Spinal cord (tissue), 10 donors: Measurements from ENCODE around the gene CCDC27. TPM values are rescaled to one million over a fixed set of nuclear protein-coding genes. Genes with fewer than 3 reads are reported as not detected.

Experiments used
- DNase-seq, 6 donors: peaks; one replicate each; pipeline versions ENCODE4 v3.0.0 to v3.0.0-alpha.2; 2013 to 2015; ENCODE audit warnings: low spot score in 6 of 6, low read depth in 4 of 6
- H3K27ac ChIP-seq: one replicate; pipeline ENCODE4 v1.5.1; 2013; ENCODE audit warnings: low read depth, low read length, control low read depth
- H3K27me3 ChIP-seq: one replicate; pipeline ENCODE4 v1.6.1; 2013; ENCODE audit warnings: low read length; ENCODE audit not compliant: control insufficient read depth, insufficient read depth
- H3K36me3 ChIP-seq: one replicate; pipeline ENCODE4 v1.6.1; 2013; ENCODE audit warnings: low read length; ENCODE audit not compliant: control insufficient read depth, insufficient read depth
- H3K4me1 ChIP-seq: one replicate; pipeline ENCODE4 v1.6.1; 2013; ENCODE audit warnings: low read length; ENCODE audit not compliant: control insufficient read depth, insufficient read depth
- H3K4me3 ChIP-seq: one replicate; pipeline ENCODE4 v1.5.1; 2013; ENCODE audit warnings: low read depth, low read length, control low read depth
- H3K9me3 ChIP-seq: one replicate; pipeline ENCODE4 v1.6.1; 2013; ENCODE audit warnings: low read length; ENCODE audit not compliant: control insufficient read depth, insufficient read depth
- WGBS: methylation state at CpG from one replicate; pipeline ENCODE4 v1.1.5; 2013; ENCODE audit warnings: missing lambda C conversion rate; ENCODE audit not compliant: insufficient coverage; 5-methylcytosine and 5-hydroxymethylcytosine counted together
- polyA plus RNA-seq, 2 donors: library from polyadenylated mRNA; unstranded; fragments of 120-200 nt; gene quantifications; one replicate each; pipeline ENCODE4 v1.2.1, GENCODE V29; 2013; ENCODE audit not compliant: insufficient read length in 2 of 2
- total RNA-seq, 2 donors: library from RNA; depleted of rRNA in 1 of 2; stranded (reverse); fragments of 120-200 nt in 1 of 2; fragments of >200 nt in 1 of 2; gene quantifications; one replicate each; pipeline versions ENCODE4 v1.2.3 to v1.2.4, GENCODE V29; 2013 to 2014
- donor health status: healthy.

The CCDC27 gene
- total and polyA plus RNA-seq, 4 donors = 0.11 to 0.26 TPM; not detected in 2

DNA sequence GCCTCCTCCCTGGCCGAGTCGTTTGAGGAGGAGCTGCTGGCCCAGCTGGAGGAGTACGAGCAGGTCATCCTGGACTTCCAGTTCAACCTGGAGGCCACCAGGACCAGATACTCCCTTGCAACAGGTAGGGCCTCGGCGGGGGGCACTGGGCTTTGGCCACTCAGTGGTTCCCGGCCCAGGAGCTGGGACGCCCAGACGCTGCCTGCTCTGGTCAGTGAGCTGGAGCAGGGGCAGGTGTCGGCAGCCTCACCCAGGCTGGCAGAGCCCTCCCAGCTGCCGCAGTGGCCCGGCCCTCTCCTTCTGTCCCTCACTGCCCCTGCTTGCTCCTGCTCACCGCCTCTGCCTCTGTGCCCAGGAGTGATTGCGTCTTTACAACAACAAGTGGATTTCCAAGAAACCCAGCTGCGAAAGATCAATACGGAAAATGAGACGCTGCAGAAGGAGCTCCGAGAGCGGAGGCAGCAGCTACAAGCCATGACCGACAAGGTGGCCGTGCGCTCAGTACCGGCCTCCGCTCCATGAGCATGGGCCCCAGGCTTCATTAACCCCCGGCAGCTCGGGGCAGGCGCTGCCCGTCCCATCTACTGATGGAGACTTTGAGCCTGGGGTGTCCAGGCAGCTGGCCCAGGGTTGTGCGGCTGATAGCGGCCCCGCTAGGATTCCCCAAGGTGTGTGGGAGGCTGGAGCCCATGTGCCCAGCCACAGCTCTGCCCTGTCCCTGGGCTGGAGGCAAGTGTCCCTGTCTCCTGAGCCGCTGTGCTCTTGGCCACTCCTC, 11.3 kb downstream of the CCDC27 start:
- Histone ChIP-seq H3K4me3 (no peak overlapping the region), H3K9me3 (no peaks in the 10 kb centered on the region), H3K27me3 (no peaks in the 10 kb centered on the region), H3K27ac (no peak overlapping the region), H3K4me1 (no peaks in the 10 kb centered on the region), H3K36me3 (no peaks in the 10 kb centered on the region)
- no peak for DNase-seq
- 83% methylated on average over 31 of the region's 31 CpGs for WGBS

GRCh38 chr1:3767328-3767925, 15.2 kb downstream of the CCDC27 start:
- Histone ChIP-seq H3K9me3 (no peaks in the 10 kb centered on the region), H3K4me1 (peaks cover 16% of the 10 kb centered on the region), H3K36me3 (no peaks in the 10 kb centered on the region), H3K4me3 (no peak overlapping the region), H3K27me3 (no peaks in the 10 kb centered on the region), H3K27ac (no peak overlapping the region)
- DNase-seq = no peak
- WGBS = 86% methylated on average over 13 of the region's 17 CpGs

DNA sequence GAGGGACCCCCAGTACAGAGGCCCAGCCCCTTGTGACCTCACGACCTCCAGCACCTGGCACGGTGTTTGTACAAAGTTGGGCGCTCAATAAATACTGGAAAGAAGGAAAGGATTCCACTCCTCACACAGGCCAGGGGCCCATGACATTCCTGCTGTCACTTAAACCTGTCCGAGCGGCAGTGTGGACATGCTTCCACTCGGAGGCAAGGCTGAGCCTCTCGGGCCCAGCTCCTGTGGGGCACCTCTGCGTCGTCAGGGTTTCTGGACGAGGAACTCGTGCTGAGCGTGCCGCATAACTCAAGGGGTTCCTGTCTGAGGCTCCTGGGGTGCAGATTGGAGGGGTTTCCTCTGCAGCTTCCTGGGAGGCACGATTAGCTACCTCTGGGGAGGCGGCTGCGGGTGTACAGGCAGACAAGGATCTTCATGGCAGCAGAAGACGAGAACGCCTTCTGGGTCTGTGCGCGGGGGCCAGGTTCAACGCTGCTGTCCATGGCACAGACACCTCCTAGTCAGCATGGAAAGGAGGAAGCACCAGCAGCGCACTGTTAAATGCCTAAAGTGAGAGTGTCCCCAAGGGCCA, 16.7 kb downstream of the CCDC27 start:
- peaks cover 4% of the 10 kb centered on the region for H3K36me3 ChIP-seq
- H3K4me3 ChIP-seq = no peak overlapping the region
- WGBS = 90% methylated on average over 22 of the region's 22 CpGs
- no peaks in the 10 kb centered on the region for H3K27me3 ChIP-seq
- no peaks in the 10 kb centered on the region for H3K9me3 ChIP-seq
- DNase-seq = no peak
- no peak overlapping the region for H3K27ac ChIP-seq
- H3K4me1 ChIP-seq = peaks cover 28% of the 10 kb centered on the region

DNA sequence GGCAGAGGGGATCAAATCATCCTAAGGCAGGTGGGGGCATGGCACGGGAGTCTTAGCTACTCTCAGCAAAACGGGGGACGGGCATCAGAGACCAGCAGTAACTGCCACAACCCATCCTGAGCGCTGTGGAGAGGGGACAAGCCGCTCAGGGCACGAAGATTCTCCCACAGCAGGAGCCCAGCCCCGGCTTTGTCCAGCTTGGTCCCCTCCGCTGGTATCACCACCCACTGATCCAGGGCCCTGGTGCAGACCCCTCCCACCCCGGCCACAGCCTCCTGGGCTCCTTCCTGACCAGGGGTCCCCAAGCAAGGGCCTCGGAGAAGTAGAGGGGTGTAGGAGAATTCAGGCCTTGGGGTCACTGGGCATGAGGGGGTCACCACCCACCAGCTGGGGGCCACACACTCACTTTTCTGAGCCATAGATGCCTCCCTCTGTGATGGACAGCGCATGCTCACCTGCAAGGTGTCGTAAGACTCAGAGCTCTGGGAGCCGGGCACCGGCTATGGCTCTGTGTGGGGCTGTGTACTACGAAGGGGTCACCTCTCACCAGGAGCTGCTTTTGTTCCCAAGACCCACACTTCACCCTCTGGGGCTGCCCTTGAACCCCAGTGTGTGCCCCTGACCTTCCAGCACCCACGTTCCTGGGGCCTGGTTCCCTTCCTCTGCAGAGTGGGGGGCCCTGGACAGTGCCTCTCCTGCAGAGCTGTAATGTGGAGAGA, 18.0 kb downstream of the CCDC27 start:
- Histone ChIP-seq H3K4me3 (no peak overlapping the region), H3K27me3 (no peaks in the 10 kb centered on the region), H3K4me1 (peaks cover 39% of the 10 kb centered on the region), H3K9me3 (no peaks in the 10 kb centered on the region), H3K27ac (no peak overlapping the region), H3K36me3 (peaks cover 5% of the 10 kb centered on the region)
- WGBS = 91% methylated on average over 13 of the region's 16 CpGs
- DNase-seq = no peak

- no peak overlapping the region for H3K27ac ChIP-seq
- H3K4me1 ChIP-seq = peaks cover 50% of the 10 kb centered on the region
- DNase-seq = no peak
These were observed 19.1 kb downstream of the CCDC27 start for GRCh38 chr1:3771108-3772026.

GRCh38 chr1:3772027-3772714, 19.9 kb downstream of the CCDC27 start:
- no peaks in the 10 kb centered on the region for H3K9me3 ChIP-seq
- H3K36me3 ChIP-seq = peaks cover 25% of the 10 kb centered on the region
- H3K4me1 ChIP-seq = peaks cover 50% of the 10 kb centered on the region
- 1% methylated on average over 42 of the region's 61 CpGs for WGBS
- no peaks in the 10 kb centered on the region for H3K27me3 ChIP-seq
- no peak overlapping the region for H3K27ac ChIP-seq
- DNase-seq = peak in 4 of 6 donors; percentile 42 to 90 (median 68)
- peak overlapping the region; percentile 26 for H3K4me3 ChIP-seq

More at GRCh38 chr1:3771108-3772026, 19.1 kb downstream of the CCDC27 start:
- Histone ChIP-seq H3K36me3 (peaks cover 17% of the 10 kb centered on the region), H3K27me3 (no peaks in the 10 kb centered on the region), H3K9me3 (no peaks in the 10 kb centered on the region), H3K4me3 (peak overlapping the region; percentile 26)
- WGBS = 47% methylated on average over 21 of the region's 32 CpGs

GRCh38 chr1:3772715-3773571, 20.7 kb downstream of the CCDC27 start, which contains the start of gene SMIM1:
SMIM1 (plus strand) TSS chr1:3772749; CDS start chr1:3775374, 2,625 bp downstream.
- H3K4me3 ChIP-seq = peak within 1 kb of the TSS; percentile 26
- H3K27me3 ChIP-seq = no peaks in the 10 kb centered on the region
- peaks cover 33% of the 10 kb centered on the region for H3K36me3 ChIP-seq
- H3K4me1 ChIP-seq = peaks cover 50% of the 10 kb centered on the region
- WGBS = 22% methylated on average over 54 of the region's 55 CpGs
- H3K9me3 ChIP-seq = no peaks in the 10 kb centered on the region
- peak in 1 of 6 donors; percentile 11 for DNase-seq
- no peak within 1 kb of the TSS for H3K27ac ChIP-seq
